Endothelial cell of hepatic sinusoid (primary cell): ENCODE results near the gene BCAS4.
"Not testable (repeated sequence)": the region's sequence is repeated elsewhere in the genome, so short reads cannot be mapped to it uniquely, and the experiment has no call there.

Source experiments
- in situ Hi-C: cut with HindIII; loops from 2 replicates; pipeline ENCODE4 v1.10.0; 2017; ENCODE audit warnings: low sequenced_read_pairs

The BCAS4 gene

DNA sequence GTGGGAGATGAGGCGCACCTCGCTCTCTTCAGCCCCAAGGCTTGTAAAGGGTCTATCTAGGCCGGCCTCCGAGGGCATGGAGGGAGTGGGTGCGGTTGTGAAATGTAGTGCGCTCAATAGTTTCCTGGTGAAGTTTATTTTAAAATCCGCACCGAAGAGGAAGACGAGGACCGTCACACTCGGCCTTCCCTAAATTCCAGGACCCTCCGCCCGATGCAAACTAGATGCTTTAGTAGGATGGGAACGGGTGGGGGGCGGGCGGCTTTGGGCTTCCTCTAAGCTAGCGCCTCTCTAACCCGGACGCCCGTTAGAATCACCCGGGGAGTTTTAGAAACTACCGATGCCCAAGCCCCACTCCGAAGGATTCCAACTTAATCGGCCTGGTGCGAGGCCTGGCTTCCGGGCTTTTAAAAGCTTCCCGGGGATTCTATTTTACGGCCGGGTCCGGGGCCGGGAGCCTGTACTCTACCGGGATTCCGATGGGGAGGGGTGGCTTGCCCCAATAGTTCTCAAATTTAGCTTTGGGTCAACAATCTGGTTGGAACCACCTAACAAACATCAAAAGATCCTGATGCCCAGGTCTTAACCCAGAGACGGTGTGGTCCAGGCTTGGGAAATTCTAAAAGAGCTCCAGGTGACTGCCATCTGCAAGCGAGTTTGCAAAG is 548 bp upstream of the BCAS4 start:
- in situ Hi-C loops = loop anchor here (10.0 kb wide), 2 partner anchors 130 to 170 kb away; no protein-coding TSS in a partner anchor

DNA sequence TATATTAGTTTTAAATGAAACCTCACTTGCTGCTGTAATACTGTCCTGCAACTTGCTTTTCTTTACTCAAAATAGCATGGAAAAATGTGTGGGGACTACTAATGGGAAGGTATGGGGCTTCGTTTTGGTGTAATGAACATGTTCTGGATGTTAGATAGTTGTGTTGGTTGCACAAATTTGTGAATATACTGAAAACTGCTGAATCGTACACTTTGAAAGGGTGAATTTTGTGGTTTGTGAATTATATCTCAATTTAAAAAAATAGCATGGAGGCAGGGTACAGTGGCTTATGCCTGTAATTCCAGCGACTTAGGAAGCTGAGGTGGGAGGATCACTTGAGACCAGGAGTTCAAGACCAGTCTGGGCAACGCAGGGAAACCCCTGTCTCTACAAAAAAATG is 2.3 kb downstream of the BCAS4 start:
- in situ Hi-C loops = loop anchor here (5.0 to 10.0 kb wide), 3 partner anchors 50 to 168 kb away; no protein-coding TSS in a partner anchor

DNA sequence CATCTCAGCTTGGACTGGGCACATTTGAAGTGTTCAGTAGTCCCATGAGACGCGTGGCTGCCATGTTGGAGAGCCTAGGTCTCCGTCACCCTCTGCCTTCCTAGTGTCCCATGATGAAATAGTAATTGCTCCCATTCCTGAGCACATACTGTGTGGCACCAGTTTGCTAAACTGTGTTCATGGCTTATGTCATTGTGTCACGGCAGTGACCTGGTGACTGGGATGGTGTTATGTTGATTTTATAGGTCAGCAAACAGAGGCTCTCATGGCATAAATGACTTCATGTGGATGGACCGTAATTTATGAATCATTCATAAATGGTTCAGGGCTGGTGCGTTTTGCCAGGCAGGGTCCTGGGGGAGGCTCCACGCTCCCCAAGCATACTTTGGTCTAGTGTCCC is 3.8 kb downstream of the BCAS4 start:
- in situ Hi-C loops = loop anchor here (5.0 to 10.0 kb wide), 3 partner anchors 49 to 166 kb away; no protein-coding TSS in a partner anchor

DNA sequence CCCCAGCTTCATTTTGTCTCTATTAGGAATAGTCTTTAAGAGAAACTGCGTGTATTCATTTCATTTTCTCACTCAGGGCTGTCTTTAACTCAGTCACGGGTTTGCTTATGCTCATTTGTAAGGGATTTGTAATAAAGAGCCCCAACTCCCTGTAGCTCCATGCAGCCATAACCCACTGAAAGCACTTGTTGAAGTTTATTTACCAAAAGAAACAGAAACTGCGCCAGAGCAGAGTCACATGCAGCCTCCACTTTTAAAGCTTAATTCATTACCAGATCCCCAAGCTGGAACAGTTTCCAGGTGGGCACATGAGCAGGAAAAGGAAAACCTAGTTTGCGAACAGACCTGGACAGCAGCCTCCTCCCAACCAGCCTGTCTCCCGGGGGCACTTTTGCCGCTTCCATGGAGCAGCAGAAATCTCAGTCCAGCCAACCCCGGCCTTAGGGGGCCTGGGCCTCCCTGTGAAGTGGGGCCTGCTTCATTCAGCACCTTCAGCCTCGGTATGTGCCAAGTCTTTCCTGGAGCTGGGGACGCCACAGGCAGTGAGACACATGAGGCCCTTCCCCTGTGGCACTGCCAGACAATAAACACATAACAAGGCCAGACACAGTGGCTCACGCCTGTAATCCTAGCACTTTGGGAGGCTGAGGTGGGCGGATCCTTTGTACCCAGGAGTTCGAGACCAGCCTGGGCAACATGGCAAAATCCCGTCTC is 4.5 kb downstream of the BCAS4 start:
- in situ Hi-C loops = loop anchor here (5.0 to 10.0 kb wide), 3 partner anchors 48 to 165 kb away; no protein-coding TSS in a partner anchor

DNA sequence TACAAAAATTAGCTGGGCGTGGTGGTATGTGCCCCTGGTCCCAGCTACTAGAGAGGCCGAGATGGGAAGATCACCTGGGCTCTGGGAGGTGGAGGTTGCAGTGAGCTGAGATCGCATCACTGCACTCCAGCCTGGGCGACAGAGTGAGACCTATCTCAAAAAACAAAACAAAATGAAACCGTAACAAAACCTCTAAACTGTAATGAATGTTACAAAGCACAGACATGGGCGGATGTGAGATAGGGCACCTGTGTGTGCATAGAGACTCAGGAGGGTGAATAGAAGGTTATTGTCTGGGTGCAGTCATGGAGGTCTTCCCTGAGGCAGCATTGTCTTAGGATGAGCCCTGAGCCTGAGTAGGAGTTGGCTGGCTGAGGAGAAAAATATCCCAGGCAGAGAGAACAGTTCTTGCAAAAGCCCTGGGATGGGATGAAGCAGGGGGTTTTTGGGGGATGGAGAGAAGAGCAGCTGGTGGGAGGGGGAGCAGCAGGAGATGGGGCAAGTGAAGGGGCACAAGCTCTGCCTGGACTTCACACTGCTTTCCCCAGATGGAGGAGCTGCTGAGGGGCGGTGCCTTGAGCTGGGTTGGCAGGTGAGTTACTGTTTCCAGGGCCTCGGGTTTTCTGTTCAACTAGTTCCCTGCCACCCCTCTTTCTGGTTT is 5.2 kb downstream of the BCAS4 start:
- in situ Hi-C loops = loop anchor here (5.0 to 10.0 kb wide), 3 partner anchors 47 to 165 kb away; no protein-coding TSS in a partner anchor

DNA sequence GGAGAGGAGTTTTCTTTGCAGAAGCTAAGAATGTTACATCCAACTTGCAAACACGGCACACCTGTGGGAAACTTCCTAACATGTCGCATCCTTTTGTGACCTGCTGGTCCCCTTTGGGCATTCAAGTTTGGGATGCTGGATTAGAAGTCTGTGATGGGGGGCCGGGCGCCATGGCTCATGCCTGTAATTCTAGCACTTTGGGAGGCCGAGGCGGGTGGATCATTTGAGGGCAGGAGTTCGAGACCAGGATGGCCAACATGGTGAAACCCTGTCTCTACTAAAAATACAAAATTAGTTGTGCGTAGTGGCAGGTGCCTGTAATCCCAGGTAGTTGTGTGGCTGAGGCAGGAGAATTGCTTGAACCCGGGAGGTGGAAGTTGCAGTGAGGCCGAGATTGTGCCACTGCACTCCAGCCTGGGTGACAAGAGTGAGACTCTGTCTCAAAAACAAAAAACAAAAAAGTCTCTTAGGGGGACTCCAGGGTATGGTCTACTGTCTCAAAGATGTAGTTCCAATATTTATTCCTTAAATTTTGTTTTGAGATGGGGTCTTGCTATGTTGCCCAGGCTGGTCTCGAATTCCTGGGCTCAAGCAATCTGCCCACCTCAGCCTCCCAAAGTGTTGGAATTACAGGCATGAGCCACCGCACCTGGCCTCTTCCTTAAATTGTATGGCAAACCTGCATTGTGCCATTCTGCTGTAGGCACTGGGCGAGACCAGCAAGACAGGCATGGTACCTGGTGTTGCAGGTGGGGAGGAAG is 6.3 kb downstream of the BCAS4 start:
- in situ Hi-C loops = not testable (repeated sequence)

DNA sequence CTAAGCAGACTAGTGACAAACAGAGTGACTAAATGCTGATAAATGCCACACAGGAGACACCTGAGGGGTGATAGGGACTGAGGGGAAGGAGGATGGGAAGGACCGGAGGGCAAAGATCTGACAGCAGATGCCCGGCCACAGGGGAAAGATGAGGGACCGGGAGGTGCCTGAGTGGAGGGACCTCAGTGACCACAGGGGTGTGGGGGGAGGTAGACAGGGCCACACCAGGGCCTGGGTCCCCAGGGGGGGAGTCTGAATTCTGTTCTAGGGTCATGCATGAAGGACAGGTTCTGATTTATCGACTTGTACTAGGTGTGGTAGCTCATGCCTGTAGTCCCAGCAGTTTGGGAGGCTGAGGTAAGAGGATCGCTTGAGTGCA is 6.9 kb downstream of the BCAS4 start:
- in situ Hi-C loops = no loop called here

DNA sequence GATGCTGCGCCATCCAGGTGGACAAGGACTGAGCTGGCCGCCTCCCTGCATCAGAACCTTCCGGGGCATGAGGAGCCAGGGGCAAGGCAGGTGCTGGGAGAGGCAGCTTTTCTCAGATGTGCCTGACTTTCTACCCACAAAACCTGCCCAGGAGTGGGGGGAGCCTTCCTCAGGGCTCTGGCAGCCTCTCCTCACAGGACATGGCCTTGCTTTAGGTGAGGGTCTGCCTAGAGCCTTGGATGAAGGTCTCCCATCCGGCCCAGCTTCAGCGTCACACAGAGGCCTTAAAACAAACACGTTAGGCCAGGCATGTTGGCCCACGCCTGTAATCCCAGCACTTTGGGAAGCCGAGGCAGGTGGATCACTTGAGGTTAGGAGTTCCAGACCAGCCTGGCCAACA is 7.4 kb downstream of the BCAS4 start:
- in situ Hi-C loops = no loop called here

DNA sequence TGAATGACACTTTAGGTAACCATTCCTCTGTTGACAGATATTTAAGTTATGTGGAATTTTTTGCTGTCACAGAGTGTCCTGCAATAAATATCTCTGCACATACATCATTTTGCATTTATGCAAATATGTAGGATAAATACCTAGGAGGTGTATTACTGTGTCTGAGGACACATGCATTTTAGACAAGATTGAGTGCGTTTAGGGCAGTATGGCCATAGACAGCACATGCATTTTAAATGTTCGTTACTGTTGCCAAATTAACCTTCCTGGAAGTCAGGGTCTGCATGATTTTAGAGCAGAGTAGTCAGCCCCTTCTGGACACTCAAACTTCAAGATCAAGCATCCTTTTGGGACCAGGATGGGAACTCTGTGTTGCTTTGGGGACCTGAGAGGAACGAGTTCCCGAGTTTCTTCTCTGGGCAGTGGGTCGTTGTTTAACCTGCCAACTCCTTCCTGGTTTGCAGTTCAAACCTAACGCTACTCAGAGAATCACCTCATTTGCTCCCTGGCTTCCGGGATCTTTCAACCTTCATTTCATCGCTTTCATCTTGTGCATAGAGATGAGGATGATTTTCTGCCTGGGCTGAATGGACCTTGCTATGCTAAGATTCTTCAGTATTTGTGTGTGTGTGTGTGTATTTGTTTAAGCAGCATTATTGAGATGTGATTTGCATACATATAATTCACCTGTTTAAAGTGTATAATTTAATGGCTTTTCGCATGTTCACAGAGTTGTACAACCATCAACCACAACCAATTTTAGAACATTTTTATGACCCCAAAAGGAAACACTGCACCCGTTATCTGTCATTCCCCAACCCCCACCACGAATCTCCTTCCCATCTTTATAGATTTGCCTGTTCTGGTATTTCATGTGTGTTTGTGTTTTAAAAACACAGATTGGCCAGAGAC is 9.8 kb downstream of the BCAS4 start:
- in situ Hi-C loops = no loop called here

DNA sequence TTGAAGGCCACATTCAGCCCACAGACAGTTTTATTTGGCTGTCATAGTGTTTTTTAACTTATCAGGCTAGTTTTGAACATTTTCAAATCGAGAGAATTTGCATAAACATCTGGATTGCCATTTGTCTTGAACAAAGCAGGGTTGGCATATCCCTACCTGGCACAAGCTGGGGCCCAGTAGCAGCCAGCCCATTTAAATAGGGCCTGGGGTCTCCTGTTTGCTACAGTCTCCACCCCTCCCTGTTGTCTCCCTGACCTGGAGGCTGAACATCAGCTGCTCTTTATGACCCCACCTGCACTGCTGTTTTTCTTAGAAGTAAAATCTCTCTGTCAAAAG is 10.5 kb downstream of the BCAS4 start:
- in situ Hi-C loops = no loop called here

DNA sequence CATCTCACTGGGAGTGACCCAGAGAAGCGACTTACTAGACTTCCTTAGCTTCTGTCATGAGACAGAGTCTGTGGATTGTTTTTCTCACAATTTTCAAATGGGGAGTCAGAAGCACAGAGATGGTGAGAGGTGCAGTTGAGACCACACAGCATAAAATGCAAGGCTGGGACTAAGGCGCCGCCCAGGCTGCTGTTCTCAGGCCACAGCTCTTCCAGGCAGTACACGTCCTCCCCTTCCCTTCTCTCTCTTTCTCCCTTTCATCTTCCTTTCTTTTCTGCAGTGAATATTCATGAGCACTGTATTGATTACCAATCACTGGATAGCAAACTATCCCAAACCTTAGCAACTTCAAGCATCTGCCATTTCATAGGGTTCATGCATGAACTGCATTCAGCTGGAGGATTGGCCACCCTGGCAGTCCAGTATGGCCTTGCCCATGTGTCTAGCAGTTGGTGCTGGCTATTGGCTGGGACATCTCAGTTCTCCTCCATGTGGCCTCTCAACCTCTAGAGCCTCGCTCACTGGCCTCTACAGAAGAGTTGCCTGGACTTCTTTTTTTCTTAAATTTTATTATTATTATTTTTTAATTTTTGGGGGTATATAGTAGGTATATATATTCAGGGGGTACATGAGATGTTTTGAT is 11.4 kb downstream of the BCAS4 start:
- in situ Hi-C loops = no loop called here

DNA sequence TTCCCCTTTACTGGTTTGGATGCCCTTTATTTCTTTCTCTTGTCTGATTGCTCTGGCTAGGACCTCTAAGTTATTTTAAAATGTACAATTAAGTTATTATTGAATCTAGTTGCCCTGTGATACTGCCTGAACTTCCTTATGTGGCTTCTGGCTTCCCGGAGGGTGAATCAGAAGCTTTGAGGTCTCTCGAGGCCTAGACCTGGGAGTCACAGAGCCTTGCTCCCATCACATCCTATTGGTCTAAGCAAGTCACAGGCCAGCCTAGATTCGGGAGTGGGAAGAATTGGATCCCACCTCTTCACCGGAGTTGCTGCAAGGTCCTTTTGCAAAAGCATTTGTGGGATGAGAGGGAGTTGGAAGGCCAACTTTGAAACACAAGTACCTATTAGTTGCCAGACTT is 15.2 kb downstream of the BCAS4 start:
- in situ Hi-C loops = no loop called here

DNA sequence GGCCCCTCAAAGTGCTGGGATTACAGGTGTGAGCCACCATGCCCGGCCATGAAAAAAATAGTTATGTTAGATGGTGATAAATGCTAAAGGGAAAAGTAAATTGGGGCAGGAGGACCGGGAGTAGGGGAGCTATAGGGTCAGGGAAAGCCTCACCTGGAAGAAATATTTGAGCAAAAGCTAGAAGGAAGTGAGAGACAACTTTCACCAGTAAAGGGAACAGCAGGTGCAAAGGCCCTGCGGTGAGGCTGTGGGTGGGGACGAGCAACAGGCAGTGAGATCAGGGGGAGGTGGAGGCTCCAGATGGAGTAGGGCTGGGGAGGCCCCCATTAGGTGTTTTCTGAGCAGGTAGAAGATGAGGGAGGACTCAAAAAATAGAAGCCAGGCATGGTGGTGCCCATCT is 16.0 kb downstream of the BCAS4 start:
- in situ Hi-C loops = no loop called here

DNA sequence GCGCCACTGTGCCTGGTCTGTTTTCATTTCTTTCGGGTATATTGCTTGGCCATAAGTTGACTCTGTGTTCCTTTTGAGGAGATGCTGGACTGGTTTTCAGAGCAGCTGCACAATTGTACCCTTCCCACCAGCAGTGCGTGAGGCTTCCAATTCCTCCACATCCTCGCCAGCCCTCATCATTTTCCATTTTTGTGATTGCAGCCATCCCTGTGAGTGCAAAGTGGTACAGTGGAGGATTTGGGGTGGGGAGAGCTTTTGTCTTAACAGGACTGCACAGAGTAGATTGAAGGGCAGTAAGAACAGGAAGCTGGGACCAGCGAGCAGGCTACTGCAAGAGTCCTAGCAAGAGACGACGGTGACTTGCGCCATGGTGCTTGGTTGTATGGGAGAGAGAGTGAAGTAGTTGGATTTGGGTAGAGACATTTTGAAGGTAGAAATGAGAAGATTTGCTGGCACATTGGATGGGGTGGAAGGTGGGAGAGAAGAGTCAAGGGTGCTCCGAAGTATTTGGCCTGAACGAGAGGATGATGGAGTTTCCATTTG is 18.3 kb downstream of the BCAS4 start:
- in situ Hi-C loops = no loop called here

DNA sequence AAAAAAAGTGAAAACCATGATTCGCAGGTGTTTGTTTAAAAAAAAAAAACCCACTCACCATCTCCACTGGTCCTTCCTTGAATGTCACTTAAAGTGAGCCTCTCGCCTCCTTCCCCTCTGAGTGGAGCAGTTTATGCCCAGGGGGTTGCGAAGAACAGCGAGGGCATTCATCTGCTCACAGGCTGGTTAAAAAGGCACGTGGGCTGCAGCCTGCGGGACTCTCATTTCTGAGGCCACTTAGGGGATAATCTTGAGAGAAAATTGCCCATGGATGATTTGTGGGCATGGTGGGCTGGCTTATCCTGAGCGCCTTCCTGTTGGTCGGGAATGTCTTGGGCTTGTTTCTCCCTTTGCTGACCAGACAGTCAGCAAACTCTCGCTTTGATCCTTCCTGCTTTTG is 18.9 kb downstream of the BCAS4 start:
- in situ Hi-C loops = no loop called here

DNA sequence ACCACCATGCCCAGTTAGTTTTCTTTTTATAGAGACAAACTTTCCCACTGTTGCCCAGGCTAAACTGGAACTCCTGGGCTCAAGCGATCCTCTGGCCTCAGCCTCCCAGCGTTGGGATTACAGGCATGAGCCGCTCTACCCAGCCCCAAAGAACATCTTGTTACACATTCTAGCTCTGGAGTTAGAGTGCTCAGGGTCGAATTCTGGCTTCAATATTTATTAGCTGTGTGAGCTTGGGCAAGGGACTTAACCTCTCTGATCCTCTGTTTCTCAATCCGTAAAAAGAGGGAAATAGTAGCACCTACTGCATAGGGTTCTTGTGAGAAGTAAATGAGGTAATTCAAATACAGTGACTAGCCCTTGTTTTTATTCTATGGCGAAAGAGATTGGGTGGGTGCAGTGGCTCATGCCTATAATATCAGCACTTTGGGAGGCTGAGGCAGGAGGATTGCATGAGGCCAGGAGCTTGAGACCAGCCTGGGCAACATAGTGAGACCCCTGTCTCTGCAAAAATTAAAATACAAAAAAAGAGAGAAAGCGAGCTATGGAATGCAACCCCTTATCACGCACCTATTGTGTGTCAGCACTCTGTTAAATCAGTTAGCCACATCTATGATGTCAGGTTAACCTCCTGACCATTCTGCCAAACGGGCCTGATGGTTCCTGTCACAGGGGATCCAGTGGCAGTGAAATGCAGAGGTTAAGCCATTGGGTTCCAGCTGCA is 19.7 kb downstream of the BCAS4 start:
- in situ Hi-C loops = no loop called here

DNA sequence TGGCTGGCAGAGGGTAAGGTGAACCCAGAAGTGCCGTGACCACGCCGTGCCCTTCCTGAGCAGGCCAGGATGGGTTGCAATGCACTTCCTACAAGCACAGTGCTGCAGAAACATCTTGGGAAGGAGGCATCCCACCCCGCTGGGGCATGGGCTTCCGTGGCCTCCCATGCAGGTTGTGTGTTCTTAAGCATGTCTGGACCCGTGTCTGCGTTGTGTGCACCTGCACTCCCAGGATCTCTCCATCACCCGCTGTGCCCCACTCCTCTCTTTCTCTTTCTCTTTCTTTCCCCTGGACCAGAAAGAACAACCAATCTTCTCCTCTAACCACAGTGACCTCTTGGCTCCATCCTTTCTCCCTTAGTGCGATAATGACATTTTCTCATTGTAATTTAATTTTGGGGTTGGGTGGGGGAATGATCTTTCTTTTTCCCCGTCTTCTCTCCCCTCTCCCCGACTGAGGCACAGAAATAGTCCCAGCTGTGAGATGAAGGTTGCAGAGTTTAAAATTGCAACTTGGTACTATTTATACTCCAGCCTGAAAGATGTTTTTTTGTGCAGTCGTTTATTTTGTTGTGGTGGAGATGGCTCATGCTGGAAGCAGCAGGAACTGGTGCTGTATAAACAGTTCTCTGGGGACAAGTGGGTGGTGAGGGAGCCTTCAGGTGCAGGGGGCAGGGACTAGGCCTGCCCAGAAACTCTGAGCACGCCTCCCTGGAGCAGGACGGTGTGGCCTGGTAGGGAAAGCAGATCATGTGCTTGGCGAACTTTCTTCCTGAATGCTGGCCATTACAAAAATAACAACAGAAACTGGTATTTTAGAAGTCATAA is 20.5 kb downstream of the BCAS4 start:
- in situ Hi-C loops = no loop called here

DNA sequence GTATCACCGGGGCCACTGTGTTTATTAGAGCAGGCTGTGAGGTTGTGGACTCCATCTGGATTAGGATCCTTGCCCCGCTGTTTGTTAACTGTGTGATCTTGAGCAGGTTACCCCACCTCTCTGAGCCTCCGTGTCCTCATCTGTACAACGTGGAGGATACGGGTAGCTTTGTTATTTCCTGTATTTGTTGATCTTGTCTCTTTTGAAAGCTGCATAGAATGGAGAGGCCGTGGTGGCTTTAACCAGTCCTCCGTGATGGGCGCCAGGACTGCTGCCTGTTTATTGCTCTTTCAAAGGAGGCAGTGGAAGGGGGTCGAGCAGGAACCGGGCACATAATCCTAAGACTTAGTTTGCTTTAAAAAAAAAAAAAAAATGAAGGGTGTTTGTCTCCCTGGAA is 22.9 kb downstream of the BCAS4 start:
- in situ Hi-C loops = no loop called here
